Transverse colon (tissue), 4 donors: ENCODE results near the gene DHRS3. TPM values are rescaled to one million over a fixed set of nuclear protein-coding genes. Genes with fewer than 3 reads are reported as not detected.

Experiments
- DNase-seq: peaks from one replicate; pipeline ENCODE4 v3.0.0-alpha.2; 2019
- H3K27ac ChIP-seq, 4 donors: fragments of 200-600 bp; sonication (generic); 2 replicates each; pipeline ENCODE4 v1.5.1; 2016 to 2018; ENCODE audit warnings: inconsistent platforms in 4 of 4
- H3K27me3 ChIP-seq: fragments of 200-600 bp; sonication (generic); 2 replicates; pipeline ENCODE4 v1.5.1; 2017; ENCODE audit warnings: inconsistent platforms
- H3K36me3 ChIP-seq, 4 donors: fragments of 200-600 bp; sonication (generic); 2 replicates each; pipeline ENCODE4 v1.5.1; 2017 to 2019; ENCODE audit warnings: inconsistent platforms in 4 of 4
- H3K4me1 ChIP-seq, 4 donors: fragments of 200-600 bp; sonication (generic); 2 replicates each; pipeline ENCODE4 v1.5.1; 2017 to 2020; ENCODE audit warnings: inconsistent platforms in 4 of 4
- H3K4me3 ChIP-seq, 4 donors: fragments of 200-600 bp; sonication (generic); 1 replicate in 1 of 4; 2 replicates in 3 of 4; pipeline versions ENCODE4 v1.5.1 to v1.6.1; 2017 to 2019; ENCODE audit warnings: inconsistent platforms in 4 of 4
- H3K9me3 ChIP-seq, 2 donors: fragments of 200-600 bp; sonication (generic); 2 replicates each; pipeline ENCODE4 v1.5.1; 2017 to 2019; ENCODE audit warnings: inconsistent platforms in 2 of 2
- CTCF ChIP-seq, 5 experiments: fragments of 200-600 bp in 3 of 5; fragments of 450-650 bp in 2 of 5; sonication (generic) in 3 of 5; IDR thresholded peaks; 1 replicate in 2 of 5; 2 replicates in 3 of 5; pipeline ENCODE4 v1.5.1; 2016 to 2017; ENCODE audit warnings: antibody characterized with exemption in 5 of 5, inconsistent platforms in 3 of 5, mild to moderate bottlenecking in 2 of 5, moderate library complexity in 1 of 5
- EP300 ChIP-seq: sonication (generic); formaldehyde crosslinking; IDR thresholded peaks from one replicate; pipeline ENCODE4 v1.6.1; 2017; ENCODE audit warnings: antibody characterized with exemption, low read depth
- POLR2A ChIP-seq: fragments of 450-650 bp; IDR thresholded peaks from one replicate; pipeline ENCODE4 v1.6.1; 2016; ENCODE audit warnings: antibody characterized with exemption, mild to moderate bottlenecking, moderate library complexity
- POLR2AphosphoS5 ChIP-seq, 3 donors: sonication (generic); formaldehyde crosslinking; IDR thresholded peaks; one replicate each; pipeline ENCODE4 v1.6.1; 2016; ENCODE audit warnings: antibody characterized with exemption in 3 of 3
- WGBS, 2 donors: methylation state at CpG; one replicate each; pipeline ENCODE4 v1.1.5; 2018; ENCODE audit warnings: low coverage in 1 of 2; 5-methylcytosine and 5-hydroxymethylcytosine counted together
- in situ Hi-C, 4 donors: fragments of 200-750 bp; cut with MboI; loops; one replicate each; pipeline versions ENCODE4 v1.15.0 to v1.15.1; 2017; ENCODE audit warnings: low sequenced_read_pairs in 3 of 4, low pct_ligation_motif_present in 1 of 4, low pct_unique_long_range_greater_than_20kb in 1 of 4
- intact Hi-C: fragments of 100-400 bp; cut with DNase I; formaldehyde crosslinking; loops from one replicate; pipeline ENCODE4 v1.15.1; 2023; ENCODE audit warnings: low total_unique reads
- total RNA-seq, 4 donors: library from RNA; depleted of rRNA; stranded (reverse); fragments of >200 nt; gene quantifications; one replicate each; pipeline ENCODE4 v1.1.0, GENCODE V29; 2016

The DHRS3 gene
- total RNA-seq, 4 donors from 2014 or later = 55.3 to 122 (median 103) TPM

DNA sequence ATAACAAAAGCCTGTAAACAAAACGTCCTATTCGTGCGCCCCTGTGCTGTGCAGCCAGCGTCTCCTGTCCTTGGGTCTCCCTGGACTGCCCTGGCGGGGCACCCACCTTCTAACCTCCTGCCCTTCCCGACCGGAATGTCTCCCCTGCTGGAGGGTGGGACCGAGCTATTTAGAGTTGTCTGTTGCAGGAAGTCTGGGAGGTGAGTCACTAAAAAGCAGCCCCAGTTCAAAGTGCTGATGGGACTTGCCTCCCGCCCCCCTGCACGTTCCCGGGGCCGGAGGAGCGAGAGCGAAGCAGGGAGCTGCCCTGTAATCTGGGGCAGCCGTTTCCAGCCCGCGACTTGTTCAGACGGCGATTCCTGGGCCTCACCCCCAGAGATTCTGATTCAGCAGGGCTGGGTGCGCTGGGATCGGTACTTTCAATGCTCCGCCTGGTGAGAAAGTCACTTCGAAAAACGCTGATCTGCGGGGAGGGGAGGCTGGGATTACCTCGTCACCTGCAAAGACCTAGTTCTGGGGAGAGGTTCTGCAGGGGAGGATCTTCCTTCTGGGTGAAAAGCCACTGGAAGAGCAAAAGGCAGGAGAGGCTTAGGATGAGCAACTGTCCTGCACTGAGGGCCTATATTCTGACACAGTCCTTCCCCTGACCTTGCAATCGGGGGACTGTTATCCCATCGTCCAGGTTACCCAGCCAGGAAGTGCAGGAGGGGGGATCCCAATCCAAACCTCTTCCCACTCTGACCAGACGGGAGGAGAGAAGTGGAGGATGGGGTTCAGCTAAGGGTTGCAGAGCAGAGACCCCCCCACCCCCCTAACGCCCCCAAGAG is 1.2 kb upstream of the DHRS3 start:
- peak overlapping the region; percentile 92 to 96 (median 94) for H3K27ac ChIP-seq
- TF ChIP-seq POLR2AphosphoS5 (IDR thresholded peaks at IDR 0.05) (peak; percentile 80 to 87 (median 82)), POLR2A (peak; percentile 41), EP300 (no peak), CTCF (IDR thresholded peaks at IDR 0.05) (peak in 1 of 5 experiments; percentile 25)
- H3K36me3 ChIP-seq = no peaks in the 10 kb centered on the region
- in situ Hi-C loops (loop anchor here in 1 of 4 donors (25.0 kb wide), 1 partner anchor 207 kb away; no protein-coding TSS in a partner anchor), intact Hi-C loops (loop anchor here (2.0 to 10.0 kb wide), 2 partner anchors 144 to 210 kb away; no protein-coding TSS in a partner anchor)
- no peaks in the 10 kb centered on the region for H3K27me3 ChIP-seq
- DNase-seq = peak; percentile 86
- peaks cover 21 to 58% (median 49%) of the 10 kb centered on the region in 4 donors for H3K4me1 ChIP-seq
- H3K9me3 ChIP-seq = no peaks in the 10 kb centered on the region
- WGBS, 2 donors = 6 to 20% methylated on average over 1 to 30 of the region's 30 CpGs
- H3K4me3 ChIP-seq = peak overlapping the region; percentile 54 to 85 (median 66)

DNA sequence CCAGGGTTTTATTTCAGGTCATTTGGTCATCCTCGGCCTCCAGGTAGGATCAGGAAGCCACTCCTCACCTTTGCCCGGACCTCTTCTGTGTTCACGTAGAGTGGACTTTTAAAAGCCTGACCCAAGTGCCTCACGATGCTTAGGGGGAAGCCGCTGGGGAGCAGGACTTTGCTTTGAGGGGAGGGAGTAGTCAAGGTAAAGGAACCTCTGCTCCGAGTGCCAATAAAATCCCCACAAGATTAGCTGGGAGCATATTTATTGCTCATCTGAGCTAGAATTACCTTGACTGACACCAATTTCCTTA is 603 bp upstream of the DHRS3 start:
- Histone ChIP-seq H3K4me3 (peak overlapping the region; percentile 54 to 85 (median 66)), H3K27me3 (no peaks in the 10 kb centered on the region), H3K9me3 (no peaks in the 10 kb centered on the region), H3K27ac (peak overlapping the region; percentile 92 to 96 (median 94)), H3K4me1 (peaks cover 21 to 63% (median 54%) of the 10 kb centered on the region in 4 donors), H3K36me3 (no peaks in the 10 kb centered on the region)
- DNase-seq = no peak
- in situ Hi-C loops (loop anchor here in 1 of 4 donors (25.0 kb wide), 1 partner anchor 206 kb away; no protein-coding TSS in a partner anchor), intact Hi-C loops (loop anchor here (2.0 to 10.0 kb wide), 2 partner anchors 144 to 210 kb away; no protein-coding TSS in a partner anchor)
- peak; percentile 29 for TF ChIP-seq POLR2A
- no peak for TF ChIP-seq CTCF (IDR thresholded peaks at IDR 0.05)
- no peak for TF ChIP-seq EP300
- no peak for TF ChIP-seq POLR2AphosphoS5 (IDR thresholded peaks at IDR 0.05)
- WGBS, 2 donors = 0 to 9% methylated on average over 2 to 6 of the region's 6 CpGs

GRCh38 chr1:12617511-12617900 is 504 bp downstream of the DHRS3 start:
- Histone ChIP-seq H3K9me3 (no peaks in the 10 kb centered on the region), H3K4me3 (peak overlapping the region; percentile 54 to 85 (median 66)), H3K27me3 (no peaks in the 10 kb centered on the region), H3K4me1 (peaks cover 17 to 68% (median 52%) of the 10 kb centered on the region in 4 donors), H3K27ac (peak overlapping the region; percentile 92 to 96 (median 94)), H3K36me3 (no peaks in the 10 kb centered on the region)
- TF ChIP-seq POLR2AphosphoS5 (IDR thresholded peaks at IDR 0.05) (no peak), POLR2A (no peak), CTCF (IDR thresholded peaks at IDR 0.05) (no peak), EP300 (no peak)
- WGBS, 2 donors = 0% methylated on average over 4 to 13 of the region's 13 CpGs
- intact Hi-C loops = loop anchor here (2.0 to 10.0 kb wide), 2 partner anchors 23 to 143 kb away; no protein-coding TSS in a partner anchor
- peak; percentile 46 for DNase-seq
- in situ Hi-C loops = loop anchor here in 1 of 4 donors (25.0 kb wide), 1 partner anchor 205 kb away; no protein-coding TSS in a partner anchor

GRCh38 chr1:12616709-12617373 is 1.2 kb downstream of the DHRS3 start:
- Histone ChIP-seq H3K27me3 (no peaks in the 10 kb centered on the region), H3K36me3 (no peaks in the 10 kb centered on the region), H3K9me3 (no peaks in the 10 kb centered on the region), H3K27ac (peak overlapping the region; percentile 92 to 96 (median 94)), H3K4me1 (peaks cover 14 to 62% (median 50%) of the 10 kb centered on the region in 4 donors), H3K4me3 (peak overlapping the region; percentile 32 to 85 (median 62))
- 1 to 10% methylated on average over 7 to 52 of the region's 53 CpGs for WGBS, 2 donors
- intact Hi-C loops (loop anchor here (2.0 to 10.0 kb wide), 2 partner anchors 22 to 142 kb away; no protein-coding TSS in a partner anchor), in situ Hi-C loops (loop anchor here in 1 of 4 donors (25.0 kb wide), 1 partner anchor 205 kb away; no protein-coding TSS in a partner anchor)
- TF ChIP-seq CTCF (IDR thresholded peaks at IDR 0.05) = no peak
- TF ChIP-seq POLR2A = no peak
- no peak for TF ChIP-seq EP300
- no peak for TF ChIP-seq POLR2AphosphoS5 (IDR thresholded peaks at IDR 0.05)
- peak; percentile 42 for DNase-seq
